ENCODE results near the gene PARP14. TPM values are rescaled to one million over a fixed set of nuclear protein-coding genes. Genes with fewer than 3 reads are reported as not detected.
"Not testable (repeated sequence)": the region's sequence is repeated elsewhere in the genome, so short reads cannot be mapped to it uniquely, and the experiment has no call there.

Gene PARP14
- 10 to 100 TPM; 41.4 to 47.6 TPM for total RNA-seq
- long read RNA-seq, donor 1, full-length matches to known transcripts, result 1 of 4 reads
- long read RNA-seq, donor 1, partial matches to known transcripts, result 3 of 4 reads
- long read RNA-seq, donor 1, other reads (novel, unspliced or antisense), result 0 of 4 reads
- long read RNA-seq, donor 2, partial matches to known transcripts, result 4 of 4 reads
- long read RNA-seq, donor 2, other reads (novel, unspliced or antisense), result 0 of 4 reads

GRCh38 chr3:122680475-122681283, at the start of gene PARP14:
TSS of gene PARP14 (plus strand) at chr3:122680839. CDS start at chr3:122680884, 45 bp downstream.
- DNase-seq (ENCODE audit: low spot score), result peak; percentile 86
- intact Hi-C loops (cut with DNase I), result loop anchor here (5.0 to 10.0 kb wide), 2 partner anchors 118 to 286 kb away; partner anchors contain the start of genes DTX3L (in 1 of the 2) and PARP9 (in 1 of the 2)

- no peak for DNase-seq (ENCODE audit: low spot score)
- intact Hi-C loops (cut with DNase I), result no loop called here
These were observed 44.9 kb upstream of the PARP14 start for GRCh38 chr3:122635789-122636188.

GRCh38 chr3:122636697-122637096, 43.9 kb upstream of the PARP14 start:
- intact Hi-C loops (cut with DNase I), result no loop called here
- DNase-seq (ENCODE audit: low spot score), result no peak

GRCh38 chr3:122640437-122640999, 40.1 kb upstream of the PARP14 start:
- DNase-seq (ENCODE audit: low spot score), result no peak
- intact Hi-C loops (cut with DNase I), result no loop called here

GRCh38 chr3:122642935-122643334, 37.7 kb upstream of the PARP14 start:
- intact Hi-C loops (cut with DNase I), result no loop called here

GRCh38 chr3:122646146-122646988, 34.3 kb upstream of the PARP14 start:
- intact Hi-C loops (cut with DNase I), result no loop called here
- no peak for DNase-seq (ENCODE audit: low spot score)

More at GRCh38 chr3:122642935-122643334, 37.7 kb upstream of the PARP14 start:
- DNase-seq (ENCODE audit: low spot score), result no peak

GRCh38 chr3:122651233-122651907, 29.3 kb upstream of the PARP14 start:
- intact Hi-C loops (cut with DNase I); DNase-seq (ENCODE audit: low spot score): not testable (repeated sequence)

GRCh38 chr3:122651962-122652361, 28.7 kb upstream of the PARP14 start:
- intact Hi-C loops (cut with DNase I); DNase-seq (ENCODE audit: low spot score): not testable (repeated sequence)

GRCh38 chr3:122658336-122658735, 22.3 kb upstream of the PARP14 start:
- DNase-seq (ENCODE audit: low spot score); intact Hi-C loops (cut with DNase I): not testable (repeated sequence)

- no peak for DNase-seq (ENCODE audit: low spot score)
- intact Hi-C loops (cut with DNase I), result no loop called here
These were observed 20.2 kb upstream of the PARP14 start for GRCh38 chr3:122660297-122660974.

GRCh38 chr3:122661633-122662032, 19.0 kb upstream of the PARP14 start:
- no peak for DNase-seq (ENCODE audit: low spot score)
- intact Hi-C loops (cut with DNase I), result no loop called here

GRCh38 chr3:122662505-122662904, 18.1 kb upstream of the PARP14 start:
- intact Hi-C loops (cut with DNase I), result no loop called here
- DNase-seq (ENCODE audit: low spot score), result no peak

- DNase-seq (ENCODE audit: low spot score), result no peak
- intact Hi-C loops (cut with DNase I), result no loop called here
These were observed 15.3 kb upstream of the PARP14 start for GRCh38 chr3:122665226-122665786.

- no peak for DNase-seq (ENCODE audit: low spot score)
- intact Hi-C loops (cut with DNase I), result no loop called here
These were observed 14.8 kb upstream of the PARP14 start for GRCh38 chr3:122665881-122666280.

- DNase-seq (ENCODE audit: low spot score), result no peak
- intact Hi-C loops (cut with DNase I), result no loop called here
These were observed 11.5 kb upstream of the PARP14 start for GRCh38 chr3:122668930-122669730.

GRCh38 chr3:122671553-122671952, 9.1 kb upstream of the PARP14 start:
- DNase-seq (ENCODE audit: low spot score), result no peak
- intact Hi-C loops (cut with DNase I), result no loop called here

GRCh38 chr3:122674339-122674738, 6.3 kb upstream of the PARP14 start:
- intact Hi-C loops (cut with DNase I), result no loop called here
- no peak for DNase-seq (ENCODE audit: low spot score)
